Measurements from ENCODE around the gene RDH14.

DNA sequence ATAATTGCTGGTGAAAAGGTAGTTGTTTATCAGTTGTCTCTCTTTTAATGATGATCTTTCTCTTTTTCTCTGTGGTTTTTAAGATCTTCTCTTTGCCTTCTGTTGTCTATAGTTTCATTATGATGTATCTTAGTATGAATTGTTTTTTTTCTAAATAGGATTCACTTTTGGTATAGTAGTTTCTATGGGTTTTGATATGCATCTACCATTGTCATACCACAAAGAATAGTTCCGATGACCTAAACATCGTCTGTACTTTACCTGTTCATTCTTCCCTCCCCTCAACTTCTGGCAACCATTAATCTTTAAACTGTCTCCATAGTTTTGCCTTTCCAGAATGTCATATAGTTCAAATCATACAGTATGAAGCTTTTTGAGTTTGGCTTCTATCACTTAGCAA is 19.6 kb downstream of the RDH14 start:
- TF ChIP-seq, protein P1, sequence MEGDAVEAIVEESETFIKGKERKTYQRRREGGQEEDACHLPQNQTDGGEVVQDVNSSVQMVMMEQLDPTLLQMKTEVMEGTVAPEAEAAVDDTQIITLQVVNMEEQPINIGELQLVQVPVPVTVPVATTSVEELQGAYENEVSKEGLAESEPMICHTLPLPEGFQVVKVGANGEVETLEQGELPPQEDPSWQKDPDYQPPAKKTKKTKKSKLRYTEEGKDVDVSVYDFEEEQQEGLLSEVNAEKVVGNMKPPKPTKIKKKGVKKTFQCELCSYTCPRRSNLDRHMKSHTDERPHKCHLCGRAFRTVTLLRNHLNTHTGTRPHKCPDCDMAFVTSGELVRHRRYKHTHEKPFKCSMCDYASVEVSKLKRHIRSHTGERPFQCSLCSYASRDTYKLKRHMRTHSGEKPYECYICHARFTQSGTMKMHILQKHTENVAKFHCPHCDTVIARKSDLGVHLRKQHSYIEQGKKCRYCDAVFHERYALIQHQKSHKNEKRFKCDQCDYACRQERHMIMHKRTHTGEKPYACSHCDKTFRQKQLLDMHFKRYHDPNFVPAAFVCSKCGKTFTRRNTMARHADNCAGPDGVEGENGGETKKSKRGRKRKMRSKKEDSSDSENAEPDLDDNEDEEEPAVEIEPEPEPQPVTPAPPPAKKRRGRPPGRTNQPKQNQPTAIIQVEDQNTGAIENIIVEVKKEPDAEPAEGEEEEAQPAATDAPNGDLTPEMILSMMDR (IDR thresholded peaks at IDR 0.05 in 8 of 11, conservative IDR thresholded peaks at IDR 0.05 in 3 of 11): no peak
- no peak for TF ChIP-seq POLR2A (IDR thresholded peaks at IDR 0.05)
